Right atrium auricular region (tissue), 2 donors: Measurements from ENCODE around the gene BICD1. TPM values are rescaled to one million over a fixed set of nuclear protein-coding genes. Genes with fewer than 3 reads are reported as not detected.
"Not testable (repeated sequence)": the region's sequence is repeated elsewhere in the genome, so short reads cannot be mapped to it uniquely, and the experiment has no call there.

Experiments used
- DNase-seq: peaks from one replicate; pipeline ENCODE4 v3.0.0-alpha.2; 2019; ENCODE audit warnings: low spot score
- H3K27ac ChIP-seq, 2 donors: fragments of 200-600 bp; sonication (generic); 1 replicate in 1 of 2; 2 replicates in 1 of 2; pipeline ENCODE4 v1.5.1; 2016 to 2019
- H3K27me3 ChIP-seq, 2 donors: fragments of 200-600 bp; sonication (generic); one replicate each; pipeline versions ENCODE4 v1.5.1 to v1.6.0; 2017 to 2019
- H3K36me3 ChIP-seq: fragments of 200-600 bp; sonication (generic); one replicate; pipeline ENCODE4 v1.5.1; 2016
- H3K4me1 ChIP-seq, 2 donors: fragments of 200-600 bp; sonication (generic); one replicate each; pipeline versions ENCODE4 v1.5.1 to v1.6.0; 2017 to 2019
- H3K4me3 ChIP-seq, 2 donors: fragments of 200-600 bp; sonication (generic); 1 replicate in 1 of 2; 2 replicates in 1 of 2; pipeline ENCODE4 v1.5.1; 2017 to 2019; ENCODE audit warnings: mild to moderate bottlenecking in 1 of 2, moderate library complexity in 1 of 2
- H3K9me3 ChIP-seq, 2 donors: fragments of 200-600 bp; sonication (generic); one replicate each; pipeline ENCODE4 v1.5.1; 2019
- CTCF ChIP-seq, 2 donors: fragments of 200-600 bp; sonication (generic); IDR thresholded peaks; one replicate each; pipeline ENCODE4 v1.5.1; 2019; ENCODE audit warnings: antibody characterized with exemption in 2 of 2
- total RNA-seq, 2 donors: library from RNA; depleted of rRNA; stranded (reverse); fragments of >200 nt; gene quantifications; one replicate each; pipeline ENCODE4 v1.1.0, GENCODE V29; 2016

BICD1 gene
- total RNA-seq, 2 donors from 2014 or later: 3.3 to 6.6 TPM

- Histone ChIP-seq H3K27ac (no peak overlapping the region), H3K4me1 (no peaks in the 10 kb centered on the region), H3K9me3 (no peaks in the 10 kb centered on the region), H3K36me3 (no peaks in the 10 kb centered on the region), H3K4me3 (no peak overlapping the region), H3K27me3 (no peaks in the 10 kb centered on the region)
- DNase-seq: no peak
- TF ChIP-seq CTCF (IDR thresholded peaks at IDR 0.05): no peak
Measured at GRCh38 chr12:32181498-32182175, 75.0 kb downstream of the BICD1 start.

GRCh38 chr12:32183650-32184049 is 77.0 kb downstream of the BICD1 start:
- H3K27ac ChIP-seq: no peak overlapping the region
- no peaks in the 10 kb centered on the region for H3K27me3 ChIP-seq
- no peak overlapping the region for H3K4me3 ChIP-seq
- no peak for TF ChIP-seq CTCF (IDR thresholded peaks at IDR 0.05)
- no peaks in the 10 kb centered on the region for H3K9me3 ChIP-seq
- no peak for DNase-seq
- no peaks in the 10 kb centered on the region for H3K36me3 ChIP-seq
- H3K4me1 ChIP-seq: no peaks in the 10 kb centered on the region

- H3K36me3 ChIP-seq, DNase-seq: not testable (repeated sequence)
Measured at GRCh38 chr12:32187127-32187526, 80.5 kb downstream of the BICD1 start.

GRCh38 chr12:32191445-32191844 is 84.8 kb downstream of the BICD1 start:
- Histone ChIP-seq H3K27me3 (no peaks in the 10 kb centered on the region), H3K4me3 (no peak overlapping the region), H3K4me1 (no peaks in the 10 kb centered on the region), H3K9me3 (no peaks in the 10 kb centered on the region), H3K27ac (no peak overlapping the region), H3K36me3 (no peaks in the 10 kb centered on the region)
- DNase-seq: no peak
- TF ChIP-seq CTCF (IDR thresholded peaks at IDR 0.05): no peak

More at GRCh38 chr12:32187127-32187526, 80.5 kb downstream of the BICD1 start:
- not testable (repeated sequence) for H3K27me3 ChIP-seq, H3K4me3 ChIP-seq, H3K4me1 ChIP-seq, H3K27ac ChIP-seq, H3K9me3 ChIP-seq

GRCh38 chr12:32196250-32197198 is 89.9 kb downstream of the BICD1 start:
- no peak for DNase-seq
- Histone ChIP-seq H3K27ac (no peak overlapping the region), H3K36me3 (no peaks in the 10 kb centered on the region), H3K27me3 (no peaks in the 10 kb centered on the region), H3K4me1 (no peaks in the 10 kb centered on the region), H3K9me3 (no peaks in the 10 kb centered on the region), H3K4me3 (no peak overlapping the region)
- no peak for TF ChIP-seq CTCF (IDR thresholded peaks at IDR 0.05)

- Histone ChIP-seq H3K4me1 (no peaks in the 10 kb centered on the region), H3K4me3 (no peak overlapping the region), H3K27ac (no peak overlapping the region), H3K9me3 (no peaks in the 10 kb centered on the region), H3K27me3 (no peaks in the 10 kb centered on the region), H3K36me3 (no peaks in the 10 kb centered on the region)
- DNase-seq: no peak
- TF ChIP-seq CTCF (IDR thresholded peaks at IDR 0.05): no peak
Measured at GRCh38 chr12:32197421-32197820, 90.8 kb downstream of the BICD1 start.
